ENCODE measurements around the gene GAS5. TPM values are rescaled to one million over a fixed set of nuclear protein-coding genes. Genes with fewer than 3 reads are reported as not detected.
A peak's percentile ranks its signal among the peaks of the same experiment; 100 is the strongest.

The GAS5 gene
- total and polyA plus RNA-seq, 9 of the 15 experiments (the other 6 are each of a cell fraction or from before 2014, with no cell fraction given) = 565 to 1,860 (median 1,006) TPM

DNA sequence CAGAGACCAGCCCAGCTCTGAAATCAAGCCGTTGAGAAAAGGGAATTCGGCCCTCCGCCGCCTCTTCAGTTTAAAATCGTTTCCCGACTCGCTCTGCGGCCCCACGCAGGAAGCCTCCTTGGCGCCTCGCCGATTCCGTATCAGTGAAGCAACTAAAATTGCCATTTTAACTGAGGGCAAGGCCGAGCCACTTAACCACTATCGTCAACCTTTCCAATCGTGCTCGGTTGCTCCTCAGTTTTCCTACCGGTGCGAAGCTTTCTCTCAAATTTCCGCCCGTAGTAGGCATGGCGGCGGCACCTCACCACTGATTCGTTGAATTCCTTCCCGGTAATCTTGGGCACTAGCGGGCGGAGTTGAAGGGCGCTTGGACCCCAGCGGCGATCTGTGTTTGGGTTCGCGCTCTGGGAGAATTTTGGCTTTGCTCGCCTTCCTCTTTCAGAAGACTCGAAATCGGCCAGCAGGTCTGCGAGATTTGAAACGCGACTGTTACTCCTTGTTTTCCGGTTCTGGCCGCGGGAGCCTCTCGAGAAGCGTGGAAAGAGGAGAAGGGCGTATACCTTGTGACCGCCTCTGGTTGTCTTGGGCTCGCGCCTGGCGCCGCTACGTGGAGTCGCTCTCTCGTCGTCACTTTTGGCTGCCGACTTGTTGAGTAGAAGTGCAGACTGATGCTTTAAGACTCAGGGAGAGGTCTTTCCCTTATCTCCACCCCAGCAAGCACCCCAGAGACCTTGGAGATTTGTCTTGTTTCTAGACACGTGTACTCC lies 43.3 kb downstream of the GAS5 start, which contains the start of the genes CENPL and DARS2 (continued):
- TF ChIP-seq, protein P1, sequence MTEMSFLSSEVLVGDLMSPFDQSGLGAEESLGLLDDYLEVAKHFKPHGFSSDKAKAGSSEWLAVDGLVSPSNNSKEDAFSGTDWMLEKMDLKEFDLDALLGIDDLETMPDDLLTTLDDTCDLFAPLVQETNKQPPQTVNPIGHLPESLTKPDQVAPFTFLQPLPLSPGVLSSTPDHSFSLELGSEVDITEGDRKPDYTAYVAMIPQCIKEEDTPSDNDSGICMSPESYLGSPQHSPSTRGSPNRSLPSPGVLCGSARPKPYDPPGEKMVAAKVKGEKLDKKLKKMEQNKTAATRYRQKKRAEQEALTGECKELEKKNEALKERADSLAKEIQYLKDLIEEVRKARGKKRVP (CRISPR knock-in tag; IDR thresholded peaks at IDR 0.05) = no peak; the same call in 1 of the 2 replicates
- peak; percentile 99 for TF ChIP-seq CXXC5 (CRISPR knock-in tag; IDR thresholded peaks at IDR 0.05)
- peak; percentile 88 for TF ChIP-seq ATF1 (CRISPR knock-in tag; IDR thresholded peaks at IDR 0.05)
- TF ChIP-seq ATF1 (tag; IDR thresholded peaks at IDR 0.05) = peak; percentile 98
- TF ChIP-seq NR1H2 (CRISPR knock-in tag; IDR thresholded peaks at IDR 0.05) = peak; percentile 79; the same call in 1 of the 2 replicates
- TF ChIP-seq SIN3A (IDR thresholded peaks at IDR 0.05; ENCODE audit: borderline replicate concordance in 2 of 2, control insufficient read depth in 1 of 2, low read depth in 2 of 2, low read length in 2 of 2) = peak; percentile 62 to 90; a peak in 2 of 4 replicates
- TF ChIP-seq MXI1 (IDR thresholded peaks at IDR 0.05; ENCODE audit: low read depth, low read length) = peak; percentile 15; the same call in 1 of the 2 replicates
- peak; percentile 85 for TF ChIP-seq ASH1L (IDR thresholded peaks at IDR 0.05; ENCODE audit: borderline replicate concordance, low read depth, partially characterized antibody)
- TF ChIP-seq PYGO2 (tag; IDR thresholded peaks at IDR 0.05) = no peak
- TF ChIP-seq, protein P2, sequence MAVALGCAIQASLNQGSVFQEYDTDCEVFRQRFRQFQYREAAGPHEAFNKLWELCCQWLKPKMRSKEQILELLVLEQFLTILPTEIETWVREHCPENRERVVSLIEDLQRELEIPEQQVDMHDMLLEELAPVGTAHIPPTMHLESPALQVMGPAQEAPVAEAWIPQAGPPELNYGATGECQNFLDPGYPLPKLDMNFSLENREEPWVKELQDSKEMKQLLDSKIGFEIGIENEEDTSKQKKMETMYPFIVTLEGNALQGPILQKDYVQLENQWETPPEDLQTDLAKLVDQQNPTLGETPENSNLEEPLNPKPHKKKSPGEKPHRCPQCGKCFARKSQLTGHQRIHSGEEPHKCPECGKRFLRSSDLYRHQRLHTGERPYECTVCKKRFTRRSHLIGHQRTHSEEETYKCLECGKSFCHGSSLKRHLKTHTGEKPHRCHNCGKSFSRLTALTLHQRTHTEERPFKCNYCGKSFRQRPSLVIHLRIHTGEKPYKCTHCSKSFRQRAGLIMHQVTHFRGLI (CRISPR knock-in tag; IDR thresholded peaks at IDR 0.05) = no peak
- TF ChIP-seq, protein P3, sequence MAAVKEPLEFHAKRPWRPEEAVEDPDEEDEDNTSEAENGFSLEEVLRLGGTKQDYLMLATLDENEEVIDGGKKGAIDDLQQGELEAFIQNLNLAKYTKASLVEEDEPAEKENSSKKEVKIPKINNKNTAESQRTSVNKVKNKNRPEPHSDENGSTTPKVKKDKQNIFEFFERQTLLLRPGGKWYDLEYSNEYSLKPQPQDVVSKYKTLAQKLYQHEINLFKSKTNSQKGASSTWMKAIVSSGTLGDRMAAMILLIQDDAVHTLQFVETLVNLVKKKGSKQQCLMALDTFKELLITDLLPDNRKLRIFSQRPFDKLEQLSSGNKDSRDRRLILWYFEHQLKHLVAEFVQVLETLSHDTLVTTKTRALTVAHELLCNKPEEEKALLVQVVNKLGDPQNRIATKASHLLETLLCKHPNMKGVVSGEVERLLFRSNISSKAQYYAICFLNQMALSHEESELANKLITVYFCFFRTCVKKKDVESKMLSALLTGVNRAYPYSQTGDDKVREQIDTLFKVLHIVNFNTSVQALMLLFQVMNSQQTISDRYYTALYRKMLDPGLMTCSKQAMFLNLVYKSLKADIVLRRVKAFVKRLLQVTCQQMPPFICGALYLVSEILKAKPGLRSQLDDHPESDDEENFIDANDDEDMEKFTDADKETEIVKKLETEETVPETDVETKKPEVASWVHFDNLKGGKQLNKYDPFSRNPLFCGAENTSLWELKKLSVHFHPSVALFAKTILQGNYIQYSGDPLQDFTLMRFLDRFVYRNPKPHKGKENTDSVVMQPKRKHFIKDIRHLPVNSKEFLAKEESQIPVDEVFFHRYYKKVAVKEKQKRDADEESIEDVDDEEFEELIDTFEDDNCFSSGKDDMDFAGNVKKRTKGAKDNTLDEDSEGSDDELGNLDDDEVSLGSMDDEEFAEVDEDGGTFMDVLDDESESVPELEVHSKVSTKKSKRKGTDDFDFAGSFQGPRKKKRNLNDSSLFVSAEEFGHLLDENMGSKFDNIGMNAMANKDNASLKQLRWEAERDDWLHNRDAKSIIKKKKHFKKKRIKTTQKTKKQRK (IDR thresholded peaks at IDR 0.05; ENCODE audit: borderline replicate concordance, low read depth, low read length) = no peak
- TF ChIP-seq XRCC3 (IDR thresholded peaks at IDR 0.05) = no peak
- TF ChIP-seq KHSRP (IDR thresholded peaks at IDR 0.05) = peak; percentile 59
- TF ChIP-seq KDM5B (IDR thresholded peaks at IDR 0.05; ENCODE audit: insufficient replicate concordance, low read depth, low read length) = peak; percentile 95
- peak; percentile 93 for TF ChIP-seq C11orf30 (IDR thresholded peaks at IDR 0.05; ENCODE audit: low read depth)
- TF ChIP-seq HNRNPL (IDR thresholded peaks at IDR 0.05; ENCODE audit: low read depth, low read length) = 0 out of 2 replicates have a peak, but pooled peaks have one; percentile 13
- TF ChIP-seq, protein P4, sequence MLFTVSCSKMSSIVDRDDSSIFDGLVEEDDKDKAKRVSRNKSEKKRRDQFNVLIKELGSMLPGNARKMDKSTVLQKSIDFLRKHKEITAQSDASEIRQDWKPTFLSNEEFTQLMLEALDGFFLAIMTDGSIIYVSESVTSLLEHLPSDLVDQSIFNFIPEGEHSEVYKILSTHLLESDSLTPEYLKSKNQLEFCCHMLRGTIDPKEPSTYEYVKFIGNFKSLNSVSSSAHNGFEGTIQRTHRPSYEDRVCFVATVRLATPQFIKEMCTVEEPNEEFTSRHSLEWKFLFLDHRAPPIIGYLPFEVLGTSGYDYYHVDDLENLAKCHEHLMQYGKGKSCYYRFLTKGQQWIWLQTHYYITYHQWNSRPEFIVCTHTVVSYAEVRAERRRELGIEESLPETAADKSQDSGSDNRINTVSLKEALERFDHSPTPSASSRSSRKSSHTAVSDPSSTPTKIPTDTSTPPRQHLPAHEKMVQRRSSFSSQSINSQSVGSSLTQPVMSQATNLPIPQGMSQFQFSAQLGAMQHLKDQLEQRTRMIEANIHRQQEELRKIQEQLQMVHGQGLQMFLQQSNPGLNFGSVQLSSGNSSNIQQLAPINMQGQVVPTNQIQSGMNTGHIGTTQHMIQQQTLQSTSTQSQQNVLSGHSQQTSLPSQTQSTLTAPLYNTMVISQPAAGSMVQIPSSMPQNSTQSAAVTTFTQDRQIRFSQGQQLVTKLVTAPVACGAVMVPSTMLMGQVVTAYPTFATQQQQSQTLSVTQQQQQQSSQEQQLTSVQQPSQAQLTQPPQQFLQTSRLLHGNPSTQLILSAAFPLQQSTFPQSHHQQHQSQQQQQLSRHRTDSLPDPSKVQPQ (CRISPR knock-in tag; IDR thresholded peaks at IDR 0.05; ENCODE audit: borderline replicate concordance) = no peak
- TF ChIP-seq SMC3 (conservative IDR thresholded peaks at IDR 0.05; ENCODE audit: insufficient read depth, low read depth, low read length) = no peak
- peak; percentile 100 for TF ChIP-seq ELF2 (CRISPR knock-in tag; IDR thresholded peaks at IDR 0.05)
